BJ (cell line): Measurements from ENCODE around the gene UBP1. TPM values are rescaled to one million over a fixed set of nuclear protein-coding genes. Genes with fewer than 3 reads are reported as not detected.

Source experiments
- CTCF ChIA-PET: fragments of 350-600 bp; formaldehyde crosslinking; extraction: SDS; loops from one replicate; lab custom pipeline; 2021; ENCODE audit warnings: antibody characterized with exemption, inconsistent platforms; lab: Yijun Ruan, JAX
- POLR2A ChIA-PET: fragments of 300-600 bp; sonication (Branson Sonifier 250); formaldehyde crosslinking; extraction: SDS; loops from one replicate; lab custom pipeline; 2021; ENCODE audit warnings: antibody characterized with exemption; lab: Charles Lee
- DNase-seq: peaks from one replicate; pipeline ENCODE4 v3.0.0-alpha.2; 2011; ENCODE audit warnings: low read depth
- H3K27me3 ChIP-seq: 2 replicates; pipeline ENCODE4 v1.6.0; 2011; ENCODE audit warnings: low read length; ENCODE audit not compliant: control insufficient read depth, insufficient read depth
- H3K36me3 ChIP-seq: 2 replicates; pipeline ENCODE4 v1.5.1; 2011; ENCODE audit warnings: low read length; ENCODE audit not compliant: control insufficient read depth, insufficient read depth
- H3K4me3 ChIP-seq: 2 replicates; pipeline ENCODE4 v1.5.1; 2011; ENCODE audit warnings: low read depth, mild to moderate bottlenecking, control low read depth, low read length
- CTCF ChIP-seq: IDR thresholded peaks from 2 replicates; pipeline ENCODE4 v1.5.1; 2011; ENCODE audit warnings: low read depth, mild to moderate bottlenecking, control low read depth, inconsistent platforms, low read length, moderate library complexity; ENCODE audit not compliant: insufficient read depth
- polyA plus RNA-seq: library from polyadenylated mRNA; depleted of rRNA; stranded (reverse); fragments of >200 nt; gene quantifications from 2 replicates; pipeline ENCODE4 v1.2.3, GENCODE V29; 2011

Gene UBP1
- polyA plus RNA-seq, 1 experiment: 62.7 TPM

- ChIA-PET POLR2A (interaction anchor here (1.0 kb wide), 1 partner anchor 241 kb away, joined by 3 read pairs; no protein-coding TSS in a partner anchor), CTCF (interaction anchor here (0.5 to 4.1 kb wide), 56 partner anchors 9 to 638 kb away, joined by 3 to 184 read pairs (median 4); partner anchors contain the start of genes GLB1, SUSD5 and TMPPE)
- Histone ChIP-seq H3K27me3 (no peaks in the 10 kb centered on the region), H3K4me3 (no peak overlapping the region), H3K36me3 (peaks cover 10% of the 10 kb centered on the region)
- peak; percentile 85 for TF ChIP-seq CTCF
- DNase-seq: no peak
Measured at GRCh38 chr3:33372218-33373081, 67.8 kb downstream of the UBP1 start.

GRCh38 chr3:33364531-33365128, 75.6 kb downstream of the UBP1 start:
- no peak for TF ChIP-seq CTCF
- Histone ChIP-seq H3K27me3 (no peaks in the 10 kb centered on the region), H3K4me3 (no peak overlapping the region), H3K36me3 (no peaks in the 10 kb centered on the region)
- ChIA-PET POLR2A (interaction anchor here (0.5 kb wide), 1 partner anchor 180 kb away, joined by 5 read pairs; no protein-coding TSS in a partner anchor), CTCF (interaction anchor here (0.8 to 3.3 kb wide), 4 partner anchors 8 to 413 kb away, joined by 3 to 24 read pairs (median 6); no protein-coding TSS in a partner anchor)
- DNase-seq: no peak

- POLR2A ChIA-PET: no interaction called here
- CTCF ChIA-PET: interaction anchor here (0.8 to 3.3 kb wide), 3 partner anchors 9 to 413 kb away, joined by 3 to 24 read pairs (median 9); no protein-coding TSS in a partner anchor
- Histone ChIP-seq H3K36me3 (no peaks in the 10 kb centered on the region), H3K4me3 (no peak overlapping the region), H3K27me3 (no peaks in the 10 kb centered on the region)
- TF ChIP-seq CTCF: no peak
- no peak for DNase-seq
Measured at GRCh38 chr3:33364060-33364459, 76.1 kb downstream of the UBP1 start.

- TF ChIP-seq CTCF: no peak
- POLR2A ChIA-PET: no interaction called here
- no peak for DNase-seq
- H3K4me3 ChIP-seq: no peak overlapping the region
- no peaks in the 10 kb centered on the region for H3K27me3 ChIP-seq
- no peaks in the 10 kb centered on the region for H3K36me3 ChIP-seq
- CTCF ChIA-PET: interaction anchor here (1.1 to 3.3 kb wide), 3 partner anchors 10 to 234 kb away, joined by 3 to 24 read pairs (median 3); no protein-coding TSS in a partner anchor
Measured at GRCh38 chr3:33363113-33363800, 76.9 kb downstream of the UBP1 start.
